CD4-positive, alpha-beta T cell (primary cell): ENCODE data around the gene ZNF385D. TPM values are rescaled to one million over a fixed set of nuclear protein-coding genes. Genes with fewer than 3 reads are reported as not detected.

Experiments
- ATAC-seq: fragments of 200-7000 bp; cut with Tn5 transposase; one replicate; pipeline ENCODE4 v1.10.0; 2022; ENCODE audit warnings: mild to moderate bottlenecking; ENCODE audit not compliant: poor library complexity
- CTCF ChIA-PET: fragments of 350-600 bp; sonication (Branson Sonifier 250); formaldehyde crosslinking; loops from one replicate; lab custom pipeline; 2021; ENCODE audit warnings: antibody characterized with exemption, inconsistent platforms; lab: Charles Lee
- POLR2A ChIA-PET: fragments of 350-600 bp; sonication (Branson Sonifier 250); formaldehyde crosslinking; loops from one replicate; lab custom pipeline; 2021; ENCODE audit warnings: antibody characterized with exemption, inconsistent platforms; lab: Charles Lee
- DNase-seq, 14 experiments: peaks; one replicate each; pipeline ENCODE4 v3.0.0-alpha.2; 2013 to 2020; ENCODE audit warnings: mixed read lengths in 2 of 14
- H3K27ac ChIP-seq, 2 donors: one replicate each; pipeline versions ENCODE4 v1.5.1 to v1.7.0; 2013; ENCODE audit warnings: low read length in 2 of 2, low read depth in 1 of 2, mild to moderate bottlenecking in 1 of 2
- H3K27me3 ChIP-seq, 2 experiments: 1 replicate in 1 of 2; 2 replicates in 1 of 2; pipeline versions ENCODE4 v1.6.1 to v1.7.0; 2013; ENCODE audit warnings: low read length in 2 of 2, control low read depth in 1 of 2, mild to moderate bottlenecking in 1 of 2, moderate library complexity in 1 of 2; ENCODE audit not compliant: insufficient read depth in 2 of 2, control insufficient read depth in 1 of 2
- H3K36me3 ChIP-seq: one replicate; pipeline ENCODE4 v1.6.1; 2013; ENCODE audit warnings: low read length, control low read depth; ENCODE audit not compliant: insufficient read depth
- H3K4me1 ChIP-seq: one replicate; pipeline ENCODE4 v1.6.1; 2013; ENCODE audit warnings: low read length, control low read depth; ENCODE audit not compliant: insufficient read depth
- H3K4me3 ChIP-seq: one replicate; pipeline ENCODE4 v1.5.1; 2013; ENCODE audit warnings: mild to moderate bottlenecking, low read length, moderate library complexity
- H3K9me3 ChIP-seq, 2 experiments: 1 replicate in 1 of 2; 2 replicates in 1 of 2; pipeline versions ENCODE4 v1.6.1 to v1.7.0; 2013; ENCODE audit warnings: low read length in 2 of 2, mild to moderate bottlenecking in 2 of 2, control low read depth in 1 of 2, moderate library complexity in 1 of 2; ENCODE audit not compliant: control insufficient read depth in 1 of 2, insufficient read depth in 1 of 2
- H3K27ac Mint-ChIP-seq: one replicate; pipeline ENCODE4 v1.8.0; 2020; ENCODE audit warnings: mixed read lengths
- H3K27me3 Mint-ChIP-seq: one replicate; pipeline ENCODE4 v1.8.0; 2021; ENCODE audit warnings: mixed read lengths
- H3K36me3 Mint-ChIP-seq: one replicate; pipeline ENCODE4 v1.8.0; 2021; ENCODE audit warnings: low read depth, mixed read lengths
- H3K4me1 Mint-ChIP-seq: one replicate; pipeline ENCODE4 v1.8.0; 2021; ENCODE audit warnings: low read depth, mixed read lengths
- H3K4me3 Mint-ChIP-seq: one replicate; pipeline ENCODE4 v1.8.0; 2020; ENCODE audit warnings: mild to moderate bottlenecking, mixed read lengths
- H3K9me3 Mint-ChIP-seq: one replicate; pipeline ENCODE4 v1.8.0; 2020; ENCODE audit warnings: mixed read lengths
- CTCF ChIP-seq: fragments of 200-600 bp; IDR thresholded peaks from one replicate; pipeline ENCODE4 v1.8.0; 2022; ENCODE audit warnings: antibody characterized with exemption, mild to moderate bottlenecking
- intact Hi-C, 2 experiments: fragments of 100-400 bp; cut with DNase I in 1 of 2; cut with micrococcal nuclease in 1 of 2; formaldehyde crosslinking; loops; one replicate each; pipeline versions ENCODE4 v1.15.1 to v1.9.0; 2023 to 2025; cut with DNase I, micrococcal nuclease
- total RNA-seq, 174 experiments: library from RNA in 2 of 174; stranded (reverse) in 2 of 174; gene quantifications; one replicate each; pipeline ENCODE4 v1.2.3 and lab custom pipeline; 2021 to 2026

The ZNF385D gene
- total RNA-seq, 2 experiments from 2014 or later = not detected

DNA sequence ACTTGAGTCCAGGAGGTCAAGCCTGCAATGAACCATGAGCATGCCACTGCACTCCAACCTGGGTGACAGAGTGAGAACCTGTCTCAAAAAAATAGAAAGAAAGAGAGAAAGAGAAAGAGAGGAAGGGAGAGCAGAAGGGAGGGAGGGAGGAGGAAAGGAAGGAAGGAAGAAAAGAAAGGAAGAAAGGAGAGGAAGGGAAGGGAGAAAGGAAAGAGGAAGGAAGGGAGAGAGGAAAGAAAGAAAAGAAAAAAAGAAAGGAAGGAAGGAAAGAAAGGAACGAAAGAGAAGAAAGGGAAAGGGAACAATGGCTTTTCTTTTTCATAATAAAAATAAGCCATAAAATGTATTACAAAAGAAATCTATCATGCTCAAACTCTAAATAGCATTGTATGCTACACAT is 116.9 kb downstream of the ZNF385D start:
- Mint-ChIP-seq H3K27ac (no peak overlapping the region), H3K4me3 (no peak overlapping the region), H3K4me1 (no peaks in the 10 kb centered on the region), H3K36me3 (no peaks in the 10 kb centered on the region), H3K27me3 (no peaks in the 10 kb centered on the region), H3K9me3 (peaks cover 16% of the 10 kb centered on the region)
- DNase-seq = no peak
- ChIA-PET CTCF (no interaction called here), POLR2A (no interaction called here)
- intact Hi-C loops = no loop called here
- no peak for TF ChIP-seq CTCF
- ATAC-seq = no peak
- no peaks in the 10 kb centered on the region for H3K27me3 ChIP-seq
- H3K4me3 ChIP-seq = no peak overlapping the region
- H3K9me3 ChIP-seq = no peaks in the 10 kb centered on the region
- no peaks in the 10 kb centered on the region for H3K4me1 ChIP-seq
- no peak overlapping the region for H3K27ac ChIP-seq
- H3K36me3 ChIP-seq = no peaks in the 10 kb centered on the region

DNA sequence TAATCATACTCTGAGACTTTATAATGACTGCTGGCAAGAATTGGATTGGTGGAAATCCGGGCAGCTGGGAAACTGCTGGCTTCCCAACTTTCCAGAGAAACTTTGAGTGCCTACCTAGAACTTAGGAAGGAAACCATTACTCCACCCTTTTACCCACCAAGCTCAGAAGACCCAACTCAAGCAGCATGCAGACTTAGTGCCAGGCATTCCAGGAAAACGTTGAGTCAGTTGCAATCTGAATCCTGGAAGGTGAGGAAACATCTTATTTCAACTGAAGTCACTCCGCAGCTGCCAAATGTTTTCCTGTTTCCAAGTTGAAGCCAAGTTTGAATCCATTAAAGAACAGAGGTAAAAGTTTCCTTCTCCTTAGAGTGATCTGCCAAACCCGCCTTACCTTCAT is 126.5 kb downstream of the ZNF385D start:
- no peak for TF ChIP-seq CTCF
- no peaks in the 10 kb centered on the region for H3K27me3 ChIP-seq
- POLR2A ChIA-PET = no interaction called here

DNA sequence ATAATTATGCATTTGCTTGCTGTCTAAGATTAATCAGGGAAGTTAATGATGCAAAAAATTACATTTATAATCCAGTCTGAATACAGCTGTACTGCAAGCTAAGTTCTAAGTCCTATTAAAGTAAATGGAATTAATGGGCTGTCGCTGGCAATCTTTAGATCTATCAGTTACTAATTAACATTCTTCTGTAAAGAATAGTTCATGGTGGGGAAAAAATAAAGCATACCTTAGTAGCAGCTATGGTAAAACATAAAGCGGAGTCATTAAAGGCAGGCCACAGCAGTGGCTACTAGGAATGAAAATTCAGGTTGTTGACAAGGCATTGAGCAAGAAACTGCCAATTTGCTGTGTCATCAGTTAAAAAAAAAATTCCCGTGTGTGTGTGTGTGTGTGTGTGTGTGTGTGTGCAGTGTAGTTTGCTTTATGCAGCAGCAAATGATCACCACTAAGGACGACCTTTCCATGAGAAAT is 129.8 kb downstream of the ZNF385D start:
- no peak overlapping the region for H3K27ac ChIP-seq
- H3K4me1 Mint-ChIP-seq = no peaks in the 10 kb centered on the region
- POLR2A ChIA-PET = interaction anchor here (0.8 kb wide), 1 partner anchor 64 kb away, joined by 3 read pairs; no protein-coding TSS in a partner anchor
- H3K27me3 ChIP-seq = no peaks in the 10 kb centered on the region
- no peak overlapping the region for H3K4me3 ChIP-seq
- no peaks in the 10 kb centered on the region for H3K36me3 Mint-ChIP-seq
- DNase-seq (no peak), ATAC-seq (no peak)
- no peak for TF ChIP-seq CTCF
- intact Hi-C loops = no loop called here
- H3K9me3 ChIP-seq = no peaks in the 10 kb centered on the region
- H3K27ac Mint-ChIP-seq = no peak overlapping the region
- H3K36me3 ChIP-seq = no peaks in the 10 kb centered on the region
- H3K4me1 ChIP-seq = no peaks in the 10 kb centered on the region
- no peaks in the 10 kb centered on the region for H3K27me3 Mint-ChIP-seq
- CTCF ChIA-PET = no interaction called here
- no peak overlapping the region for H3K4me3 Mint-ChIP-seq
- H3K9me3 Mint-ChIP-seq = peaks cover 4% of the 10 kb centered on the region

More for the DNA sequence above, 126.5 kb downstream of the ZNF385D start:
- no peaks in the 10 kb centered on the region for H3K27me3 Mint-ChIP-seq
- Histone ChIP-seq H3K9me3 (no peaks in the 10 kb centered on the region), H3K36me3 (no peaks in the 10 kb centered on the region), H3K4me1 (no peaks in the 10 kb centered on the region), H3K27ac (no peak overlapping the region), H3K4me3 (no peak overlapping the region)
- ATAC-seq (no peak), DNase-seq (no peak)
- no peaks in the 10 kb centered on the region for H3K4me1 Mint-ChIP-seq
- H3K27ac Mint-ChIP-seq = no peak overlapping the region
- H3K4me3 Mint-ChIP-seq = no peak overlapping the region
- CTCF ChIA-PET = no interaction called here
- intact Hi-C loops = no loop called here
- H3K36me3 Mint-ChIP-seq = no peaks in the 10 kb centered on the region
- peaks cover 6% of the 10 kb centered on the region for H3K9me3 Mint-ChIP-seq
